Lung (tissue), 12 donors: ENCODE data around the gene SPINK8. TPM values are rescaled to one million over a fixed set of nuclear protein-coding genes. Genes with fewer than 3 reads are reported as not detected.

ENCODE experiments used
- ATAC-seq: fragments of 200-7000 bp; cut with Tn5 transposase; one replicate; pipeline ENCODE4 v1.9.1; 2020; ENCODE audit warnings: moderate number of reproducible peaks; ENCODE audit not compliant: insufficient read depth, low FRiP score
- DNase-seq, 3 donors: peaks; one replicate each; pipeline ENCODE4 v3.0.0-alpha.2; 2013 to 2017
- H3K27ac ChIP-seq, 2 donors: one replicate each; pipeline ENCODE4 v1.5.1; 2013; ENCODE audit warnings: mild to moderate bottlenecking in 2 of 2, moderate library complexity in 2 of 2, control low read depth in 1 of 2, inconsistent platforms in 1 of 2, low read depth in 1 of 2, low read length in 1 of 2
- H3K27me3 ChIP-seq, 3 donors: one replicate each; pipeline ENCODE4 v1.5.1; 2013; ENCODE audit warnings: low read length in 2 of 3; ENCODE audit not compliant: control insufficient read depth in 3 of 3, insufficient read depth in 3 of 3
- H3K36me3 ChIP-seq, 4 donors: one replicate each; pipeline ENCODE4 v1.5.1; 2013; ENCODE audit warnings: low read length in 4 of 4, mild to moderate bottlenecking in 1 of 4, moderate library complexity in 1 of 4; ENCODE audit not compliant: control insufficient read depth in 4 of 4, insufficient read depth in 4 of 4
- H3K4me1 ChIP-seq, 5 donors: one replicate each; pipeline ENCODE4 v1.5.1; 2013; ENCODE audit warnings: low read length in 5 of 5, mild to moderate bottlenecking in 2 of 5, moderate library complexity in 1 of 5; ENCODE audit not compliant: control insufficient read depth in 5 of 5, insufficient read depth in 5 of 5
- H3K4me3 ChIP-seq: one replicate; pipeline ENCODE4 v1.5.1; 2013; ENCODE audit warnings: mild to moderate bottlenecking, control low read depth, moderate library complexity
- H3K9ac ChIP-seq, 2 donors: one replicate each; pipeline ENCODE4 v1.5.1; 2013; ENCODE audit warnings: low read length in 2 of 2, control low read depth in 1 of 2; ENCODE audit not compliant: insufficient read depth in 1 of 2
- H3K9me3 ChIP-seq, 4 donors: one replicate each; pipeline ENCODE4 v1.5.1; 2013; ENCODE audit warnings: low read length in 3 of 4, mild to moderate bottlenecking in 1 of 4, moderate library complexity in 1 of 4; ENCODE audit not compliant: control insufficient read depth in 4 of 4, insufficient read depth in 3 of 4
- CTCF ChIP-seq: IDR thresholded peaks from 2 replicates; pipeline ENCODE4 v1.5.1; 2012; ENCODE audit warnings: mild to moderate bottlenecking; ENCODE audit errors: control extremely low read depth, extremely low read depth
- WGBS, 2 donors: extraction: QIAGEN DNeasy Blood & Tissue Kit; methylation state at CpG; one replicate each; pipeline ENCODE4 v1.1.7; 2013; 5-methylcytosine and 5-hydroxymethylcytosine counted together
- polyA plus RNA-seq, 2 donors: library from polyadenylated mRNA; stranded (reverse); fragments of 200-250 nt; gene quantifications; one replicate each; pipeline ENCODE4 v1.2.1, GENCODE V29; 2013
- total RNA-seq, 2 donors: library from RNA; depleted of rRNA in 1 of 2; stranded (reverse); fragments of >200 nt in 1 of 2; gene quantifications; one replicate each; pipeline ENCODE4 v1.2.1, GENCODE V29; 2014 to 2021
- donor health status: control.
- donor health status: control.
- donor health status: Bipolar disorder and iron deficiency.
- donor health status: healthy.
- donor health status: DM: yes; HTN: yes; CAD: no.

The SPINK8 gene
- total and polyA plus RNA-seq, 4 donors: not detected

GRCh38 chr3:48285675-48286074 is 47.8 kb downstream of the SPINK8 start:
- DNase-seq: no peak
- Histone ChIP-seq H3K27ac (no peak overlapping the region), H3K27me3 (no peaks in the 10 kb centered on the region), H3K4me3 (no peak overlapping the region), H3K9me3 (no peaks in the 10 kb centered on the region), H3K36me3 (peaks cover 0 to 4% (median 2%) of the 10 kb centered on the region in 4 donors), H3K4me1 (no peaks in the 10 kb centered on the region), H3K9ac (no peak overlapping the region)
- WGBS, 2 donors: 92 to 100% methylated on average over 1 of the region's 1 CpG
- no peak for TF ChIP-seq CTCF
- no peak for ATAC-seq

GRCh38 chr3:48285132-48285531 is 48.3 kb downstream of the SPINK8 start:
- TF ChIP-seq CTCF: no peak
- H3K27ac ChIP-seq: no peak overlapping the region
- ATAC-seq: no peak
- no peaks in the 10 kb centered on the region for H3K9me3 ChIP-seq
- H3K9ac ChIP-seq: no peak overlapping the region
- no peaks in the 10 kb centered on the region for H3K4me1 ChIP-seq
- H3K36me3 ChIP-seq: peaks cover 0 to 4% (median 2%) of the 10 kb centered on the region in 4 donors
- no peak overlapping the region for H3K4me3 ChIP-seq
- WGBS, 2 donors: 95 to 100% methylated on average over 1 of the region's 1 CpG
- DNase-seq: no peak
- no peaks in the 10 kb centered on the region for H3K27me3 ChIP-seq

GRCh38 chr3:48280881-48281280 is 52.6 kb downstream of the SPINK8 start:
- Histone ChIP-seq H3K4me1 (no peaks in the 10 kb centered on the region), H3K9ac (no peak overlapping the region), H3K9me3 (no peaks in the 10 kb centered on the region), H3K36me3 (no peaks in the 10 kb centered on the region), H3K27me3 (no peaks in the 10 kb centered on the region), H3K4me3 (no peak overlapping the region), H3K27ac (no peak overlapping the region)
- TF ChIP-seq CTCF: no peak
- ATAC-seq (no peak), DNase-seq (no peak)
- 87 to 93% methylated on average over 4 of the region's 4 CpGs for WGBS, 2 donors

GRCh38 chr3:48278884-48279559 is 54.4 kb downstream of the SPINK8 start:
- no peak for DNase-seq
- WGBS, 2 donors: 78 to 86% methylated on average over 4 of the region's 4 CpGs
- H3K27ac ChIP-seq: no peak overlapping the region

More at GRCh38 chr3:48278884-48279559, 54.4 kb downstream of the SPINK8 start:
- Histone ChIP-seq H3K9me3 (no peaks in the 10 kb centered on the region), H3K4me1 (no peaks in the 10 kb centered on the region), H3K4me3 (no peak overlapping the region), H3K36me3 (no peaks in the 10 kb centered on the region), H3K27me3 (no peaks in the 10 kb centered on the region), H3K9ac (no peak overlapping the region)
- no peak for TF ChIP-seq CTCF
- no peak for ATAC-seq
